Kidney epithelial cell (primary cell): ENCODE data around the gene MCC. TPM values are rescaled to one million over a fixed set of nuclear protein-coding genes. Genes with fewer than 3 reads are reported as not detected.

Experiments
- DNase-seq: peaks from one replicate; pipeline ENCODE4 v3.0.0-alpha.2; 2010; ENCODE audit warnings: low read depth
- H3K27me3 ChIP-seq: 2 replicates; pipeline ENCODE4 v1.6.0; 2011; ENCODE audit warnings: low read length; ENCODE audit not compliant: control insufficient read depth, insufficient read depth
- H3K36me3 ChIP-seq: 2 replicates; pipeline ENCODE4 v1.5.1; 2011; ENCODE audit warnings: low read length; ENCODE audit not compliant: control insufficient read depth, insufficient read depth
- H3K4me3 ChIP-seq: 2 replicates; pipeline ENCODE4 v1.5.1; 2011; ENCODE audit warnings: low read depth, mild to moderate bottlenecking, control low read depth, low read length
- total RNA-seq: library from RNA; depleted of rRNA; stranded (reverse); fragments of >200 nt; gene quantifications from 2 replicates; pipeline ENCODE4 v1.2.3, GENCODE V29; 2015
- TF ChIP-seq, protein P1 (sequence below): IDR thresholded peaks from 2 replicates; pipeline ENCODE4 v1.5.1; 2011; ENCODE audit warnings: mild to moderate bottlenecking, moderate library complexity, low read length, control low read depth, inconsistent platforms; ENCODE audit not compliant: insufficient read depth, poor library complexity, severe bottlenecking

The MCC gene
- total RNA-seq, 1 donor from 2014 or later, result 16.7 TPM

GRCh38 chr5:113115956-113116355 lies 372.3 kb downstream of the MCC start:
- TF ChIP-seq, protein P1, sequence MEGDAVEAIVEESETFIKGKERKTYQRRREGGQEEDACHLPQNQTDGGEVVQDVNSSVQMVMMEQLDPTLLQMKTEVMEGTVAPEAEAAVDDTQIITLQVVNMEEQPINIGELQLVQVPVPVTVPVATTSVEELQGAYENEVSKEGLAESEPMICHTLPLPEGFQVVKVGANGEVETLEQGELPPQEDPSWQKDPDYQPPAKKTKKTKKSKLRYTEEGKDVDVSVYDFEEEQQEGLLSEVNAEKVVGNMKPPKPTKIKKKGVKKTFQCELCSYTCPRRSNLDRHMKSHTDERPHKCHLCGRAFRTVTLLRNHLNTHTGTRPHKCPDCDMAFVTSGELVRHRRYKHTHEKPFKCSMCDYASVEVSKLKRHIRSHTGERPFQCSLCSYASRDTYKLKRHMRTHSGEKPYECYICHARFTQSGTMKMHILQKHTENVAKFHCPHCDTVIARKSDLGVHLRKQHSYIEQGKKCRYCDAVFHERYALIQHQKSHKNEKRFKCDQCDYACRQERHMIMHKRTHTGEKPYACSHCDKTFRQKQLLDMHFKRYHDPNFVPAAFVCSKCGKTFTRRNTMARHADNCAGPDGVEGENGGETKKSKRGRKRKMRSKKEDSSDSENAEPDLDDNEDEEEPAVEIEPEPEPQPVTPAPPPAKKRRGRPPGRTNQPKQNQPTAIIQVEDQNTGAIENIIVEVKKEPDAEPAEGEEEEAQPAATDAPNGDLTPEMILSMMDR, result no peak

GRCh38 chr5:113115061-113115460 lies 373.2 kb downstream of the MCC start:
- H3K4me3 ChIP-seq, result no peak overlapping the region
- no peak for DNase-seq
- H3K36me3 ChIP-seq, result no peaks in the 10 kb centered on the region
- no peaks in the 10 kb centered on the region for H3K27me3 ChIP-seq
- TF ChIP-seq, protein P1, result no peak

More at GRCh38 chr5:113115956-113116355, 372.3 kb downstream of the MCC start:
- Histone ChIP-seq H3K4me3 (no peak overlapping the region), H3K27me3 (no peaks in the 10 kb centered on the region), H3K36me3 (no peaks in the 10 kb centered on the region)
- no peak for DNase-seq

GRCh38 chr5:113114559-113114958 lies 373.7 kb downstream of the MCC start:
- no peak for DNase-seq
- TF ChIP-seq, protein P1, result no peak

GRCh38 chr5:113112435-113112834 lies 375.8 kb downstream of the MCC start:
- no peaks in the 10 kb centered on the region for H3K36me3 ChIP-seq
- TF ChIP-seq, protein P1, result no peak
- H3K4me3 ChIP-seq, result no peak overlapping the region
- H3K27me3 ChIP-seq, result no peaks in the 10 kb centered on the region
- no peak for DNase-seq

More at GRCh38 chr5:113114559-113114958, 373.7 kb downstream of the MCC start:
- Histone ChIP-seq H3K27me3 (no peaks in the 10 kb centered on the region), H3K4me3 (no peak overlapping the region), H3K36me3 (no peaks in the 10 kb centered on the region)

GRCh38 chr5:113110117-113110516 lies 378.1 kb downstream of the MCC start:
- DNase-seq, result no peak

DNA sequence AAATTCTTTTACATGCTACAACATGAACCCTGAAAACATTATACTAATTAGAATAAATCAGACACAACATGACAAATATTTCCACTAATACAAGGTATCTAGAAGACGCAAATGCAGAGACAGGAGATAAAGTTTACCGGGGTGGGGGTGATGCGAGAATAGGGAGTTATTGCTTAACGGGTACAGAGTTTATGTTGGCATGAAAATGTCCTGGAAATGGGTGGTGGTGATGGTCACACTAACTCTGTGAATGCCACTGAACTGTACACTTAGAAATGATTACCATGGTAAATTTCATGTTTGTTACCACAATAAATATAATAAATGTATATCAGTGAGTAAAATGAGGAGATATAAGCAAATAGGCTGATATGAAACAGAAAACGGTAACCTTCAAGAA lies 378.9 kb downstream of the MCC start:
- no peak for DNase-seq
- H3K27me3 ChIP-seq, result no peaks in the 10 kb centered on the region
- TF ChIP-seq, protein P1, result no peak
- H3K4me3 ChIP-seq, result no peak overlapping the region
- H3K36me3 ChIP-seq, result no peaks in the 10 kb centered on the region

More at GRCh38 chr5:113110117-113110516, 378.1 kb downstream of the MCC start:
- Histone ChIP-seq H3K4me3 (no peak overlapping the region), H3K27me3 (no peaks in the 10 kb centered on the region), H3K36me3 (no peaks in the 10 kb centered on the region)
- TF ChIP-seq, protein P1, result no peak
